ENCODE results near the gene RDM1. TPM values are rescaled to one million over a fixed set of nuclear protein-coding genes. Genes with fewer than 3 reads are reported as not detected.

The RDM1 gene
- total RNA-seq, 1 donor from 2014 or later, result 0.35 TPM

Other genes with a start within 250 kb of the RDM1 start
- gene RASL10B, start 199.1 kb downstream of the RDM1 start, total RNA-seq, result 8.4 to 21.3 TPM (median 19.1 TPM) in 3 replicates
- gene GAS2L2, start 177.5 kb downstream of the RDM1 start, total RNA-seq, result not detected in 3 replicates
- not detected in 3 replicates for gene C17orf50, start 169.9 kb downstream of the RDM1 start, total RNA-seq
- 5.1 to 8.6 TPM (median 7.9 TPM) in 3 replicates for gene MMP28, start 135.1 kb downstream of the RDM1 start, total RNA-seq
- 123 to 168 TPM (median 135 TPM) in 3 replicates for gene TAF15, start 121.3 kb downstream of the RDM1 start, total RNA-seq
- gene HEATR9, start 61.9 kb downstream of the RDM1 start, total RNA-seq, result not detected in 3 replicates
- gene CCL5, start 50.4 kb downstream of the RDM1 start, total RNA-seq, result not detected in 3 replicates
- gene LYZL6, start 12.9 kb upstream of the RDM1 start, total RNA-seq, result not detected in 3 replicates
- gene CCL16, start 50.7 kb upstream of the RDM1 start, total RNA-seq, result not detected in 3 replicates
- gene CCL14, start 56.0 kb upstream of the RDM1 start, total RNA-seq, result not detected in 3 replicates
- gene CCL15, start 70.8 kb upstream of the RDM1 start, total RNA-seq, result not detected in 3 replicates
- gene CCL23, start 87.2 kb upstream of the RDM1 start, total RNA-seq, result not detected in 3 replicates
- gene CCL18, start 133.5 kb upstream of the RDM1 start, total RNA-seq, result not detected in 3 replicates
- gene CCL3, start 159.4 kb upstream of the RDM1 start, total RNA-seq, result not detected in 3 replicates
- gene CCL4, start 173.1 kb upstream of the RDM1 start, total RNA-seq, result not detected in 3 replicates
- 4.6 to 8.4 TPM (median 6.2 TPM) in 3 replicates for gene TBC1D3B, start 245.9 kb upstream of the RDM1 start, total RNA-seq